ENCODE results near the gene THUMPD3. TPM values are rescaled to one million over a fixed set of nuclear protein-coding genes. Genes with fewer than 3 reads are reported as not detected.
A peak's percentile ranks its signal among the peaks of the same experiment; 100 is the strongest.

The THUMPD3 gene
- total RNA-seq, 1 experiment from 2014 or later = 58.4 TPM

- no peaks in the 10 kb centered on the region for H3K4me1 ChIP-seq (ENCODE audit: insufficient read depth, low read length)
- H2BK120ac ChIP-seq (ENCODE audit: low read depth, low read length, poor library complexity, severe bottlenecking) = no peak overlapping the region
- H2BK20ac ChIP-seq (ENCODE audit: low read depth, low read length, poor library complexity, severe bottlenecking) = no peak overlapping the region
- no peak overlapping the region for H2BK15ac ChIP-seq (ENCODE audit: low read depth, low read length)
- no CpG with 5 or more reads among the region's 5 CpGs for WGBS (ENCODE audit: extremely low coverage, insufficient read length, low lambda C conversion rate)
- H3K23ac ChIP-seq (ENCODE audit: insufficient read length, low read depth, low read length) = no peak overlapping the region
- no peak for DNase-seq
- no peak overlapping the region for H3K56ac ChIP-seq (ENCODE audit: insufficient read length, low read depth, low read length)
- no peak overlapping the region for H4K91ac ChIP-seq (ENCODE audit: insufficient read length, low read depth, low read length)
- no peaks in the 10 kb centered on the region for H3K79me1 ChIP-seq (ENCODE audit: insufficient read depth, low read depth, low read length, poor library complexity, severe bottlenecking)
- Mint-ChIP-seq H3K27me3 (ENCODE audit: low read depth) (no peaks in the 10 kb centered on the region), H3K9me3 (no peaks in the 10 kb centered on the region), H3K4me1 (peaks cover 15 to 18% of the 10 kb centered on the region in 2 experiments), H3K27ac (peak overlapping the region in 1 of 3 experiments; percentile 62; a peak in 1 of 7 replicates), H3K36me3 (ENCODE audit: insufficient read depth in 1 of 3, low read depth in 3 of 3) (peaks cover 38 to 92% (median 88%) of the 10 kb centered on the region in 3 experiments), H3K4me3 (no peak overlapping the region)
- no peak overlapping the region for H3K4me2 ChIP-seq (ENCODE audit: insufficient read depth, insufficient read length, low read length)
- no peaks in the 10 kb centered on the region for H3K27me3 ChIP-seq (ENCODE audit: insufficient read depth, low read length)
- peaks cover under 1% of the 10 kb centered on the region for H3K23me2 ChIP-seq (ENCODE audit: insufficient read length, low read depth, low read length, poor library complexity, severe bottlenecking)
- H2AK5ac ChIP-seq (ENCODE audit: insufficient read length, low read length) = no peak overlapping the region
- no peak overlapping the region for H4K5ac ChIP-seq (ENCODE audit: insufficient read length, low read depth, low read length)
- H2BK5ac ChIP-seq (ENCODE audit: insufficient read length, low read length) = no peak overlapping the region
- H3K9me3 ChIP-seq (ENCODE audit: control insufficient read depth, low read depth, low read length) = no peaks in the 10 kb centered on the region
- no peaks in the 10 kb centered on the region for H4K20me1 ChIP-seq (ENCODE audit: control insufficient read depth, insufficient read depth, insufficient read length)
- TF ChIP-seq CTCF (conservative IDR thresholded peaks at IDR 0.05) = no peak
- no peak overlapping the region for H2BK12ac ChIP-seq (ENCODE audit: insufficient read length, low read depth, low read length)
- no peak overlapping the region for H3K4ac ChIP-seq (ENCODE audit: low read depth, low read length)
- no peak overlapping the region for H3K9ac ChIP-seq (ENCODE audit: extremely low read depth, insufficient read length, low read length)
- H3K79me2 ChIP-seq (ENCODE audit: insufficient read depth, low read length) = peaks cover 32% of the 10 kb centered on the region
- H3T11ph ChIP-seq (ENCODE audit: low read length) = no peak overlapping the region
- no peak overlapping the region for H3K18ac ChIP-seq (ENCODE audit: insufficient read length, low read depth, low read length)
- no peak overlapping the region for H3K27ac ChIP-seq (ENCODE audit: insufficient read length, low read depth, low read length)
- H3K14ac ChIP-seq (ENCODE audit: insufficient read depth, low read length) = no peak overlapping the region
- no peak overlapping the region for H2AFZ ChIP-seq (ENCODE audit: low read length)
- H4K8ac ChIP-seq (replicated peaks; ENCODE audit: insufficient read length, low read depth, low read length) = no peak overlapping the region
These were observed 27.5 kb downstream of the THUMPD3 start for GRCh38 chr3:9390265-9390888.
